ENCODE measurements around the gene EFCAB13. TPM values are rescaled to one million over a fixed set of nuclear protein-coding genes. Genes with fewer than 3 reads are reported as not detected.
"Not testable (repeated sequence)": the region's sequence is repeated elsewhere in the genome, so short reads cannot be mapped to it uniquely, and the experiment has no call there.

The EFCAB13 gene
- total RNA-seq, 4 donors from 2014 or later, result 4.0 to 12.9 (median 7.1) TPM

- Histone ChIP-seq H3K27me3 (no peaks in the 10 kb centered on the region), H3K4me1 (no peaks in the 10 kb centered on the region), H3K9me3 (no peaks in the 10 kb centered on the region), H3K27ac (replicated peaks in 1 of 4) (no peak overlapping the region), H3K4me3 (no peak overlapping the region), H3K36me3 (no peaks in the 10 kb centered on the region)
- intact Hi-C loops (cut with DNase I), result no loop called here
- TF ChIP-seq POLR2AphosphoS5 (IDR thresholded peaks at IDR 0.05), result no peak
- no peak for TF ChIP-seq EP300 (IDR thresholded peaks at IDR 0.05)
- no peak for TF ChIP-seq POLR2A (IDR thresholded peaks at IDR 0.05; ENCODE audit: low read depth)
- no peak for TF ChIP-seq CTCF (IDR thresholded peaks at IDR 0.05)
- WGBS, result 90% methylated on average over 2 of the region's 2 CpGs
- no peak for DNase-seq (ENCODE audit: extremely low spot score)
Measured at GRCh38 chr17:47363171-47363570, 39.4 kb downstream of the EFCAB13 start.

GRCh38 chr17:47367257-47367656 lies 43.5 kb downstream of the EFCAB13 start:
- H3K4me3 ChIP-seq, result no peak overlapping the region
- intact Hi-C loops (cut with DNase I), result no loop called here
- no peaks in the 10 kb centered on the region for H3K4me1 ChIP-seq
- no peak for TF ChIP-seq POLR2A (IDR thresholded peaks at IDR 0.05; ENCODE audit: low read depth)
- no peak for TF ChIP-seq CTCF (IDR thresholded peaks at IDR 0.05)
- no peak for TF ChIP-seq EP300 (IDR thresholded peaks at IDR 0.05)
- TF ChIP-seq POLR2AphosphoS5 (IDR thresholded peaks at IDR 0.05), result no peak
- no peak overlapping the region for H3K27ac ChIP-seq (replicated peaks in 1 of 4)
- H3K36me3 ChIP-seq, result no peaks in the 10 kb centered on the region
- no peaks in the 10 kb centered on the region for H3K27me3 ChIP-seq
- peaks cover 0 to under 1% (median 0%) of the 10 kb centered on the region in 4 donors for H3K9me3 ChIP-seq
- no peak for DNase-seq (ENCODE audit: extremely low spot score)
- 93% methylated on average over 10 of the region's 10 CpGs for WGBS

GRCh38 chr17:47368262-47368661 lies 44.5 kb downstream of the EFCAB13 start:
- no peak for TF ChIP-seq POLR2AphosphoS5 (IDR thresholded peaks at IDR 0.05)
- TF ChIP-seq POLR2A (IDR thresholded peaks at IDR 0.05; ENCODE audit: low read depth), result no peak
- TF ChIP-seq EP300 (IDR thresholded peaks at IDR 0.05), result no peak
- no peak for TF ChIP-seq CTCF (IDR thresholded peaks at IDR 0.05)
- no peak overlapping the region for H3K4me3 ChIP-seq
- no peaks in the 10 kb centered on the region for H3K36me3 ChIP-seq
- H3K4me1 ChIP-seq, result no peaks in the 10 kb centered on the region
- no peak for DNase-seq (ENCODE audit: extremely low spot score)
- WGBS, result 78% methylated on average over 3 of the region's 3 CpGs
- H3K27me3 ChIP-seq, result no peaks in the 10 kb centered on the region
- H3K27ac ChIP-seq (replicated peaks in 1 of 4), result no peak overlapping the region
- peaks cover 0 to 11% (median 4%) of the 10 kb centered on the region in 4 donors for H3K9me3 ChIP-seq
- intact Hi-C loops (cut with DNase I), result no loop called here

GRCh38 chr17:47370899-47371298 lies 47.1 kb downstream of the EFCAB13 start:
- H3K36me3 ChIP-seq; DNase-seq (ENCODE audit: extremely low spot score); H3K4me3 ChIP-seq; H3K4me1 ChIP-seq; intact Hi-C loops (cut with DNase I); H3K27me3 ChIP-seq; H3K27ac ChIP-seq (replicated peaks in 1 of 4): not testable (repeated sequence)
- 68% methylated on average over 3 of the region's 3 CpGs for WGBS
- H3K9me3 ChIP-seq, result peaks cover 0 to 14% (median 4%) of the 10 kb centered on the region in 4 donors

- peaks cover 0 to 7% (median 0%) of the 10 kb centered on the region in 4 donors for H3K36me3 ChIP-seq
Measured at GRCh38 chr17:47373002-47373401, 49.2 kb downstream of the EFCAB13 start.

More at GRCh38 chr17:47373002-47373401, 49.2 kb downstream of the EFCAB13 start:
- TF ChIP-seq POLR2A (IDR thresholded peaks at IDR 0.05; ENCODE audit: low read depth) (no peak), POLR2AphosphoS5 (IDR thresholded peaks at IDR 0.05) (no peak), EP300 (IDR thresholded peaks at IDR 0.05) (no peak), CTCF (IDR thresholded peaks at IDR 0.05) (no peak)
- WGBS, result 98% methylated on average over 1 of the region's 1 CpG
- DNase-seq (ENCODE audit: extremely low spot score), result no peak
- intact Hi-C loops (cut with DNase I), result no loop called here
- Histone ChIP-seq H3K9me3 (peaks cover 0 to 14% (median 4%) of the 10 kb centered on the region in 4 donors), H3K4me1 (peaks cover 0 to 10% (median 2%) of the 10 kb centered on the region in 4 donors), H3K4me3 (no peak overlapping the region), H3K27ac (replicated peaks in 1 of 4) (no peak overlapping the region), H3K27me3 (no peaks in the 10 kb centered on the region)
